ENCODE data around the gene KBTBD7. TPM values are rescaled to one million over a fixed set of nuclear protein-coding genes. Genes with fewer than 3 reads are reported as not detected.

Gene KBTBD7
- polyA plus RNA-seq, 3 donors, result 0.43 to 7.7 (median 5.5) TPM

DNA sequence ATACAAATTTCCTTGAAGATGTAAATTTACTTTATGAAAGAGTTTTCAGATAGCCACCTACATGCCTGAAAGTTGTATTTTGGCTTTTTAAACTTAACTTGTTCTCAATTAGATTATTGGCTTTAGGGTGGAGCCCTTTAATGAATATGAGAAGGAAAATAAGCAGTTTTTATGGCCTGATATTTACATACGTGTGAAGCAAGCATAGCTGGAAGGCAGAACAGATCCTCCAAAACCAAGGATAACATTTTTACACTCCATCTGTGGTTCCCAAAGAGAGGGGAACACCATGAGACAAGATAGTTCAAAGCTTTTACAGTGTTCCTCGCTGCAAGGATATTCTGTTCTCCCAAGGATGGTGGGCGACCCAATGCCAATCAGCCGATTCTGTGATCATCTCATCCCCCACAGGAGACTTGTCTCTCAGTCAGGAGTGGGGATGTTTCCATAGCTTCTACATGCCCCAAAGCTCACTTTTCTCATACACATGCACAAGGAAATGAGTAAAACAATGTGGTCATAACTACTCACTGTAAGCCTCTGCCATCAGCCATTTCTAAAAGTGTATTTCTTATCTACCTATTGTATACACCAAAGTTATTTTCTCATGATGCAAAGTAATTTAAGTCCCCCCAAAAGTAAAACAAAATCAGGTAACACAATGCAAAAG lies 37.2 kb downstream of the KBTBD7 start:
- H3K36me3 ChIP-seq (replicated peaks in 1 of 2; ENCODE audit: control insufficient read depth in 1 of 2, insufficient read depth in 2 of 2, low read length in 2 of 2), result no peaks in the 10 kb centered on the region
- H3K4me3 ChIP-seq (replicated peaks in 1 of 3; ENCODE audit: low read depth in 2 of 3, low read length in 3 of 3), result no peak overlapping the region
- H3K27me3 ChIP-seq (ENCODE audit: control insufficient read depth in 2 of 2, insufficient read depth in 2 of 2, low read length in 2 of 2), result no peaks in the 10 kb centered on the region
- H2AFZ ChIP-seq (ENCODE audit: insufficient read depth, low read depth, low read length, poor library complexity, severe bottlenecking), result no peak overlapping the region
- H3K4me2 ChIP-seq (replicated peaks; ENCODE audit: extremely low read depth, low read length, poor library complexity, severe bottlenecking), result no peak overlapping the region
- Mint-ChIP-seq H3K27ac (no peak overlapping the region), H3K9me3 (peaks cover 4 to 11% (median 8%) of the 10 kb centered on the region in 7 donors), H3K4me3 (no peak overlapping the region), H3K27me3 (ENCODE audit: low read depth in 3 of 3) (peaks cover 0 to 2% (median 0%) of the 10 kb centered on the region in 3 donors), H3K36me3 (no peaks in the 10 kb centered on the region), H3K4me1 (no peaks in the 10 kb centered on the region)
- H4K20me1 ChIP-seq (ENCODE audit: insufficient read depth, low read length), result no peaks in the 10 kb centered on the region
- H3K9me3 ChIP-seq (replicated peaks in 1 of 2; ENCODE audit: control insufficient read depth in 1 of 2, insufficient read depth in 1 of 2, low read length in 2 of 2), result peaks cover 3 to 5% of the 10 kb centered on the region in 2 donors
- 100% methylated on average over 1 of the region's 4 CpGs for WGBS (ENCODE audit: insufficient coverage)
- no peaks in the 10 kb centered on the region for H3K4me1 ChIP-seq (ENCODE audit: control insufficient read depth in 1 of 2, insufficient read depth in 2 of 2, low read length in 2 of 2)
- no peaks in the 10 kb centered on the region for H3K79me2 ChIP-seq (ENCODE audit: insufficient read depth, low read length)
- no peak for DNase-seq
- TF ChIP-seq, protein P1, sequence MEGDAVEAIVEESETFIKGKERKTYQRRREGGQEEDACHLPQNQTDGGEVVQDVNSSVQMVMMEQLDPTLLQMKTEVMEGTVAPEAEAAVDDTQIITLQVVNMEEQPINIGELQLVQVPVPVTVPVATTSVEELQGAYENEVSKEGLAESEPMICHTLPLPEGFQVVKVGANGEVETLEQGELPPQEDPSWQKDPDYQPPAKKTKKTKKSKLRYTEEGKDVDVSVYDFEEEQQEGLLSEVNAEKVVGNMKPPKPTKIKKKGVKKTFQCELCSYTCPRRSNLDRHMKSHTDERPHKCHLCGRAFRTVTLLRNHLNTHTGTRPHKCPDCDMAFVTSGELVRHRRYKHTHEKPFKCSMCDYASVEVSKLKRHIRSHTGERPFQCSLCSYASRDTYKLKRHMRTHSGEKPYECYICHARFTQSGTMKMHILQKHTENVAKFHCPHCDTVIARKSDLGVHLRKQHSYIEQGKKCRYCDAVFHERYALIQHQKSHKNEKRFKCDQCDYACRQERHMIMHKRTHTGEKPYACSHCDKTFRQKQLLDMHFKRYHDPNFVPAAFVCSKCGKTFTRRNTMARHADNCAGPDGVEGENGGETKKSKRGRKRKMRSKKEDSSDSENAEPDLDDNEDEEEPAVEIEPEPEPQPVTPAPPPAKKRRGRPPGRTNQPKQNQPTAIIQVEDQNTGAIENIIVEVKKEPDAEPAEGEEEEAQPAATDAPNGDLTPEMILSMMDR (IDR thresholded peaks at IDR 0.05), result no peak
- intact Hi-C loops (cut with micrococcal nuclease), result no loop called here
- no peak overlapping the region for H3K9ac ChIP-seq (ENCODE audit: insufficient read depth, low read length, poor library complexity, severe bottlenecking)
- H3K27ac ChIP-seq (ENCODE audit: low read depth in 1 of 2, low read length in 2 of 2), result no peak overlapping the region

DNA sequence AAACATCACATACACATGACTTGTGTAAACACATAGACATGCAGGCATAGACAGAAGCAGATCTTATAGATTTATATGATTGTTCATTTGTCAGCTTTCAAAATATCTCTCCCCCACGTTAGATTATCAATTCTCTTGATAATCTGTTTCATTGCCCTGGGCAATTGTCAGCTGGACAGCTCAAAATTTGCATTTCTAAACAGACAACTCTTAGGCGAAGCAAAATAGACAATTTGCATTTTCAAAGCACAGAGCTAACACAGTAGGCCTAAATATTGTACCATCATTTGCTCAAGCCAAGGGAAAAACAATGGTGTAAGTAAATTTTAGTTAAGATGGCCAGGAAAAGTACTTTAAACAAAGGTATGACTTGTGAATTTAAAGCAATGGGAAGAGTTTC lies 37.7 kb downstream of the KBTBD7 start:
- no peaks in the 10 kb centered on the region for H3K4me1 ChIP-seq (ENCODE audit: control insufficient read depth in 1 of 2, insufficient read depth in 2 of 2, low read length in 2 of 2)
- H3K27ac Mint-ChIP-seq, result no peak overlapping the region
- peaks cover 9 to 16% (median 13%) of the 10 kb centered on the region in 7 donors for H3K9me3 Mint-ChIP-seq
- H3K4me3 ChIP-seq (replicated peaks in 1 of 3; ENCODE audit: low read depth in 2 of 3, low read length in 3 of 3), result no peak overlapping the region
- no peak overlapping the region for H3K4me3 Mint-ChIP-seq
- H4K20me1 ChIP-seq (ENCODE audit: insufficient read depth, low read length), result no peaks in the 10 kb centered on the region
- no peaks in the 10 kb centered on the region for H3K4me1 Mint-ChIP-seq
- intact Hi-C loops (cut with micrococcal nuclease), result no loop called here
- TF ChIP-seq, protein P1 (IDR thresholded peaks at IDR 0.05), result no peak
- H2AFZ ChIP-seq (ENCODE audit: insufficient read depth, low read depth, low read length, poor library complexity, severe bottlenecking), result no peak overlapping the region
- H3K27ac ChIP-seq (ENCODE audit: low read depth in 1 of 2, low read length in 2 of 2), result no peak overlapping the region
- no peak for DNase-seq
- H3K36me3 ChIP-seq (replicated peaks in 1 of 2; ENCODE audit: control insufficient read depth in 1 of 2, insufficient read depth in 2 of 2, low read length in 2 of 2), result no peaks in the 10 kb centered on the region
- H3K36me3 Mint-ChIP-seq, result peaks cover 2% of the 10 kb centered on the region in 2 donors
- H3K9ac ChIP-seq (ENCODE audit: insufficient read depth, low read length, poor library complexity, severe bottlenecking), result no peak overlapping the region
- H3K27me3 Mint-ChIP-seq (ENCODE audit: low read depth in 3 of 3), result peaks cover 0 to 2% (median 1%) of the 10 kb centered on the region in 3 donors
- H3K4me2 ChIP-seq (replicated peaks; ENCODE audit: extremely low read depth, low read length, poor library complexity, severe bottlenecking), result no peak overlapping the region
- no peaks in the 10 kb centered on the region for H3K79me2 ChIP-seq (ENCODE audit: insufficient read depth, low read length)
- no CpG with 5 or more reads among the region's 2 CpGs for WGBS (ENCODE audit: insufficient coverage)
- peaks cover 9% of the 10 kb centered on the region in 2 donors for H3K9me3 ChIP-seq (replicated peaks in 1 of 2; ENCODE audit: control insufficient read depth in 1 of 2, insufficient read depth in 1 of 2, low read length in 2 of 2)
- H3K27me3 ChIP-seq (ENCODE audit: control insufficient read depth in 2 of 2, insufficient read depth in 2 of 2, low read length in 2 of 2), result no peaks in the 10 kb centered on the region
